K562 (cell line): ENCODE measurements around the gene NOP16. TPM values are rescaled to one million over a fixed set of nuclear protein-coding genes. Genes with fewer than 3 reads are reported as not detected.
A peak's percentile ranks its signal among the peaks of the same experiment; 100 is the strongest.

Source experiments
- CBX5 ChIP-seq: IDR thresholded peaks from 2 replicates; pipeline ENCODE4 v1.6.1; 2014; ENCODE audit warnings: low read depth, borderline replicate concordance
- MAFK ChIP-seq: IDR thresholded peaks from 2 replicates; pipeline ENCODE4 v1.6.1; 2011; ENCODE audit warnings: low read length, improper control_type of control experiment
- RNF2 ChIP-seq: sonication (generic); IDR thresholded peaks from 2 replicates; pipeline ENCODE4 v1.6.1; 2016
- SMAD1 ChIP-seq: fragments of 150-350 bp; IDR thresholded peaks from 2 replicates; pipeline ENCODE4 v1.6.1; 2014; ENCODE audit warnings: low read length, low read depth; ENCODE audit not compliant: partially characterized antibody
- SP2 ChIP-seq: IDR thresholded peaks from 2 replicates; pipeline ENCODE4 v1.6.1; 2011; ENCODE audit warnings: mild to moderate bottlenecking, low read depth, low read length, moderate library complexity; ENCODE audit not compliant: poor library complexity, severe bottlenecking; ENCODE audit errors: extremely low read depth
- ZZZ3 ChIP-seq: fragments of 450-650 bp; IDR thresholded peaks from 2 replicates; pipeline ENCODE4 v1.6.1; 2016; ENCODE audit warnings: antibody characterized with exemption, mild to moderate bottlenecking, moderate library complexity
- polyA plus RNA-seq, 8 experiments: library from polyadenylated mRNA; depleted of rRNA in 4 of 8; stranded (reverse) in 5 of 8; unstranded in 3 of 8; fragments of >200 nt; fragmentation: Nextera tagmentation in 2 of 8; fragmentation: Illumina TruSeq in 1 of 8; extraction: Ambion mirVana in 2 of 8; extraction: Trizol in 1 of 8; gene quantifications; 2 replicates each; pipeline versions ENCODE4 v1.2.1 to v1.2.3, GENCODE V29; 2011 to 2014; ENCODE audit warnings: inconsistent platforms in 1 of 8, missing spikeins in 1 of 8
- total RNA-seq, 7 experiments: library from RNA; depleted of rRNA in 6 of 7; stranded (reverse); fragments of >200 nt in 6 of 7; fragmentation: Illumina TruSeq in 2 of 7; extraction: Trizol in 2 of 7; gene quantifications; 2 replicates each; pipeline versions ENCODE4 v1.2.1 to v1.2.3, GENCODE V29; 2011 to 2021; ENCODE audit warnings: low replicate concordance in 1 of 7
- TF ChIP-seq, protein P1 (sequence below): fragments of 200-800 bp; sonication (Bioruptor generic); IDR thresholded peaks from 2 replicates; pipeline ENCODE4 v1.6.1; 2016; ENCODE audit warnings: missing genetic modification characterization, missing compliant biosample characterization
- TF ChIP-seq, protein P2 (sequence below): fragments of 450-650 bp; IDR thresholded peaks from 2 replicates; pipeline ENCODE4 v1.6.1; 2016; ENCODE audit warnings: mild to moderate bottlenecking, moderate library complexity

NOP16 gene
- total and polyA plus RNA-seq, 9 of the 15 experiments (the other 6 are each of a cell fraction or from before 2014, with no cell fraction given): 92.5 to 342 (median 148) TPM

DNA sequence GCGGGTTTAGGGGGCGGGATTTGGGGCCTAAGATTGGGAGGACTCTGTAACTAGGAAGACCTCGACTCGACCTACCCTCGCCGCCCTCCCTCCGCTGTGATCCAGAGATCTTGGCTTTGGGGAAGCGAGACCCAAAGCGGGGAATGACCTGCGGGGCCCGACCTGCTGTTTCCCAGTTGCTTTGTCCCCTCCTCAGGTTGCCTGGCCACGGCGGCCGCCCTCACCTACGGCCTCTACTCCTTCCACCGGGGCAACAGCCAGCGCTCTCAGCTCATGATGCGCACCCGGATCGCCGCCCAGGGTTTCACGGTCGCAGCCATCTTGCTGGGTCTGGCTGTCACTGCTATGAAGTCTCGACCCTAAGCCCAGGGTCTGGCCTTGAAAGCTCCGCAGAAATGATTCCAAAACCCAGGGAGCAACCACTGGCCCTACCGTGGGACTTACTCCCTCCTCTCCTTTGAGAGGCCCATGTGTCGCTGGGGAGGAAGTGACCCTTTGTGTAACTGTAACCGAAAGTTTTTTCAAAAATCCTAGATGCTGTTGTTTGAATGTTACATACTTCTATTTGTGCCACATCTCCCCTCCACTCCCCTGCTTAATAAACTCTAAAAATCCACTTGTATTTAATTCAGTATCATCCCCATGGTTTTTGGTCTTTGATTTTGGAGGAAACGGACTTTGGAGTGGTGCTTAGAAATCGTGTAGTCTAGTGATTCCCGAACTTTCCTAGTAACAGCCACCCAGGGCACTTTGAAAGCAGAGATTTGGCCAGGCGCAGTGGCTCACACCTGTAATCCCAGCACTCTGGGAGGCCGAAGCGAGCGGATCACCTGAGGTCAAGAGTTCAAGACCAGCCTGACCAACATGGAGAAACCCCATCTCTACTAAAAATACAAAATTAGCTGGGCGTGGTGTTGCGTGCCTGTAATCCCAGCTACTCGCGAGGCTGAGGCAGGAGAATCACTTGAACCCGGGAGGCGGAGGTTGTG, 1.0 kb upstream of the NOP16 start (continued):
- TF ChIP-seq ZZZ3 (no peak), RNF2 (no peak; the same call in 1 of the 2 replicates), CBX5 (no peak), SP2 (no peak), MAFK (no peak), SMAD1 (no peak)
- TF ChIP-seq, protein P1, sequence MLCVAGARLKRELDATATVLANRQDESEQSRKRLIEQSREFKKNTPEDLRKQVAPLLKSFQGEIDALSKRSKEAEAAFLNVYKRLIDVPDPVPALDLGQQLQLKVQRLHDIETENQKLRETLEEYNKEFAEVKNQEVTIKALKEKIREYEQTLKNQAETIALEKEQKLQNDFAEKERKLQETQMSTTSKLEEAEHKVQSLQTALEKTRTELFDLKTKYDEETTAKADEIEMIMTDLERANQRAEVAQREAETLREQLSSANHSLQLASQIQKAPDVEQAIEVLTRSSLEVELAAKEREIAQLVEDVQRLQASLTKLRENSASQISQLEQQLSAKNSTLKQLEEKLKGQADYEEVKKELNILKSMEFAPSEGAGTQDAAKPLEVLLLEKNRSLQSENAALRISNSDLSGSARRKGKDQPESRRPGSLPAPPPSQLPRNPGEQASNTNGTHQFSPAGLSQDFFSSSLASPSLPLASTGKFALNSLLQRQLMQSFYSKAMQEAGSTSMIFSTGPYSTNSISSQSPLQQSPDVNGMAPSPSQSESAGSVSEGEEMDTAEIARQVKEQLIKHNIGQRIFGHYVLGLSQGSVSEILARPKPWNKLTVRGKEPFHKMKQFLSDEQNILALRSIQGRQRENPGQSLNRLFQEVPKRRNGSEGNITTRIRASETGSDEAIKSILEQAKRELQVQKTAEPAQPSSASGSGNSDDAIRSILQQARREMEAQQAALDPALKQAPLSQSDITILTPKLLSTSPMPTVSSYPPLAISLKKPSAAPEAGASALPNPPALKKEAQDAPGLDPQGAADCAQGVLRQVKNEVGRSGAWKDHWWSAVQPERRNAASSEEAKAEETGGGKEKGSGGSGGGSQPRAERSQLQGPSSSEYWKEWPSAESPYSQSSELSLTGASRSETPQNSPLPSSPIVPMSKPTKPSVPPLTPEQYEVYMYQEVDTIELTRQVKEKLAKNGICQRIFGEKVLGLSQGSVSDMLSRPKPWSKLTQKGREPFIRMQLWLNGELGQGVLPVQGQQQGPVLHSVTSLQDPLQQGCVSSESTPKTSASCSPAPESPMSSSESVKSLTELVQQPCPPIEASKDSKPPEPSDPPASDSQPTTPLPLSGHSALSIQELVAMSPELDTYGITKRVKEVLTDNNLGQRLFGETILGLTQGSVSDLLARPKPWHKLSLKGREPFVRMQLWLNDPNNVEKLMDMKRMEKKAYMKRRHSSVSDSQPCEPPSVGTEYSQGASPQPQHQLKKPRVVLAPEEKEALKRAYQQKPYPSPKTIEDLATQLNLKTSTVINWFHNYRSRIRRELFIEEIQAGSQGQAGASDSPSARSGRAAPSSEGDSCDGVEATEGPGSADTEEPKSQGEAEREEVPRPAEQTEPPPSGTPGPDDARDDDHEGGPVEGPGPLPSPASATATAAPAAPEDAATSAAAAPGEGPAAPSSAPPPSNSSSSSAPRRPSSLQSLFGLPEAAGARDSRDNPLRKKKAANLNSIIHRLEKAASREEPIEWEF (CRISPR knock-in tag): no peak
- TF ChIP-seq, protein P2, sequence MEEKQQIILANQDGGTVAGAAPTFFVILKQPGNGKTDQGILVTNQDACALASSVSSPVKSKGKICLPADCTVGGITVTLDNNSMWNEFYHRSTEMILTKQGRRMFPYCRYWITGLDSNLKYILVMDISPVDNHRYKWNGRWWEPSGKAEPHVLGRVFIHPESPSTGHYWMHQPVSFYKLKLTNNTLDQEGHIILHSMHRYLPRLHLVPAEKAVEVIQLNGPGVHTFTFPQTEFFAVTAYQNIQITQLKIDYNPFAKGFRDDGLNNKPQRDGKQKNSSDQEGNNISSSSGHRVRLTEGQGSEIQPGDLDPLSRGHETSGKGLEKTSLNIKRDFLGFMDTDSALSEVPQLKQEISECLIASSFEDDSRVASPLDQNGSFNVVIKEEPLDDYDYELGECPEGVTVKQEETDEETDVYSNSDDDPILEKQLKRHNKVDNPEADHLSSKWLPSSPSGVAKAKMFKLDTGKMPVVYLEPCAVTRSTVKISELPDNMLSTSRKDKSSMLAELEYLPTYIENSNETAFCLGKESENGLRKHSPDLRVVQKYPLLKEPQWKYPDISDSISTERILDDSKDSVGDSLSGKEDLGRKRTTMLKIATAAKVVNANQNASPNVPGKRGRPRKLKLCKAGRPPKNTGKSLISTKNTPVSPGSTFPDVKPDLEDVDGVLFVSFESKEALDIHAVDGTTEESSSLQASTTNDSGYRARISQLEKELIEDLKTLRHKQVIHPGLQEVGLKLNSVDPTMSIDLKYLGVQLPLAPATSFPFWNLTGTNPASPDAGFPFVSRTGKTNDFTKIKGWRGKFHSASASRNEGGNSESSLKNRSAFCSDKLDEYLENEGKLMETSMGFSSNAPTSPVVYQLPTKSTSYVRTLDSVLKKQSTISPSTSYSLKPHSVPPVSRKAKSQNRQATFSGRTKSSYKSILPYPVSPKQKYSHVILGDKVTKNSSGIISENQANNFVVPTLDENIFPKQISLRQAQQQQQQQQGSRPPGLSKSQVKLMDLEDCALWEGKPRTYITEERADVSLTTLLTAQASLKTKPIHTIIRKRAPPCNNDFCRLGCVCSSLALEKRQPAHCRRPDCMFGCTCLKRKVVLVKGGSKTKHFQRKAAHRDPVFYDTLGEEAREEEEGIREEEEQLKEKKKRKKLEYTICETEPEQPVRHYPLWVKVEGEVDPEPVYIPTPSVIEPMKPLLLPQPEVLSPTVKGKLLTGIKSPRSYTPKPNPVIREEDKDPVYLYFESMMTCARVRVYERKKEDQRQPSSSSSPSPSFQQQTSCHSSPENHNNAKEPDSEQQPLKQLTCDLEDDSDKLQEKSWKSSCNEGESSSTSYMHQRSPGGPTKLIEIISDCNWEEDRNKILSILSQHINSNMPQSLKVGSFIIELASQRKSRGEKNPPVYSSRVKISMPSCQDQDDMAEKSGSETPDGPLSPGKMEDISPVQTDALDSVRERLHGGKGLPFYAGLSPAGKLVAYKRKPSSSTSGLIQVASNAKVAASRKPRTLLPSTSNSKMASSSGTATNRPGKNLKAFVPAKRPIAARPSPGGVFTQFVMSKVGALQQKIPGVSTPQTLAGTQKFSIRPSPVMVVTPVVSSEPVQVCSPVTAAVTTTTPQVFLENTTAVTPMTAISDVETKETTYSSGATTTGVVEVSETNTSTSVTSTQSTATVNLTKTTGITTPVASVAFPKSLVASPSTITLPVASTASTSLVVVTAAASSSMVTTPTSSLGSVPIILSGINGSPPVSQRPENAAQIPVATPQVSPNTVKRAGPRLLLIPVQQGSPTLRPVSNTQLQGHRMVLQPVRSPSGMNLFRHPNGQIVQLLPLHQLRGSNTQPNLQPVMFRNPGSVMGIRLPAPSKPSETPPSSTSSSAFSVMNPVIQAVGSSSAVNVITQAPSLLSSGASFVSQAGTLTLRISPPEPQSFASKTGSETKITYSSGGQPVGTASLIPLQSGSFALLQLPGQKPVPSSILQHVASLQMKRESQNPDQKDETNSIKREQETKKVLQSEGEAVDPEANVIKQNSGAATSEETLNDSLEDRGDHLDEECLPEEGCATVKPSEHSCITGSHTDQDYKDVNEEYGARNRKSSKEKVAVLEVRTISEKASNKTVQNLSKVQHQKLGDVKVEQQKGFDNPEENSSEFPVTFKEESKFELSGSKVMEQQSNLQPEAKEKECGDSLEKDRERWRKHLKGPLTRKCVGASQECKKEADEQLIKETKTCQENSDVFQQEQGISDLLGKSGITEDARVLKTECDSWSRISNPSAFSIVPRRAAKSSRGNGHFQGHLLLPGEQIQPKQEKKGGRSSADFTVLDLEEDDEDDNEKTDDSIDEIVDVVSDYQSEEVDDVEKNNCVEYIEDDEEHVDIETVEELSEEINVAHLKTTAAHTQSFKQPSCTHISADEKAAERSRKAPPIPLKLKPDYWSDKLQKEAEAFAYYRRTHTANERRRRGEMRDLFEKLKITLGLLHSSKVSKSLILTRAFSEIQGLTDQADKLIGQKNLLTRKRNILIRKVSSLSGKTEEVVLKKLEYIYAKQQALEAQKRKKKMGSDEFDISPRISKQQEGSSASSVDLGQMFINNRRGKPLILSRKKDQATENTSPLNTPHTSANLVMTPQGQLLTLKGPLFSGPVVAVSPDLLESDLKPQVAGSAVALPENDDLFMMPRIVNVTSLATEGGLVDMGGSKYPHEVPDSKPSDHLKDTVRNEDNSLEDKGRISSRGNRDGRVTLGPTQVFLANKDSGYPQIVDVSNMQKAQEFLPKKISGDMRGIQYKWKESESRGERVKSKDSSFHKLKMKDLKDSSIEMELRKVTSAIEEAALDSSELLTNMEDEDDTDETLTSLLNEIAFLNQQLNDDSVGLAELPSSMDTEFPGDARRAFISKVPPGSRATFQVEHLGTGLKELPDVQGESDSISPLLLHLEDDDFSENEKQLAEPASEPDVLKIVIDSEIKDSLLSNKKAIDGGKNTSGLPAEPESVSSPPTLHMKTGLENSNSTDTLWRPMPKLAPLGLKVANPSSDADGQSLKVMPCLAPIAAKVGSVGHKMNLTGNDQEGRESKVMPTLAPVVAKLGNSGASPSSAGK: peak; percentile 23; the same call in 1 of the 2 replicates
